ENCODE results near the gene LRRC4C. TPM values are rescaled to one million over a fixed set of nuclear protein-coding genes. Genes with fewer than 3 reads are reported as not detected.

LRRC4C gene
- total RNA-seq, 2 donors from 2014 or later: 0.95 to 3.2 TPM

DNA sequence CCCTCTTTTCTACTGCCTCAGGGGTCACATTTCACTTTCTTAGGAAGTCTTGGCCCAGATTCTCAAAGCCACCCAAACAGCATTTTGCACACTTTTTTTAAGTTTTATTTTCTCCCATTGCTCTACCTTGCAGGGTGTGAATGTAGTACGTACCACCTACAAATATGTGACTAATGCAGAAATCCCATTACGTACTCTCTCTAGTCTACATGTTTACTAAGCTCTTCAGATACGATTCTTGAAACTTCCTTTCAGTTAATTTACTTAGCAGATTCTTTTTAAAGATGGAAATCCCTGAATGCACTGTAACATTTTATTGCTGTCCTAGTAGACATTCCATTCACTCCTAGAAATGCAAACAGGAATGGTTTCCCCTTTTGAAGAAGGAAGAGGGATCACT is 61.3 kb downstream of the LRRC4C start:
- Histone ChIP-seq H3K27me3 (replicated peaks; ENCODE audit: insufficient read depth) (no peaks in the 10 kb centered on the region), H3K4me3 (no peak overlapping the region), H3K27ac (no peak overlapping the region), H3K36me3 (no peaks in the 10 kb centered on the region), H3K9me3 (no peaks in the 10 kb centered on the region), H3K4me1 (ENCODE audit: control insufficient read depth in 1 of 2, low read depth in 2 of 2) (no peaks in the 10 kb centered on the region)
- TF ChIP-seq, protein P1, sequence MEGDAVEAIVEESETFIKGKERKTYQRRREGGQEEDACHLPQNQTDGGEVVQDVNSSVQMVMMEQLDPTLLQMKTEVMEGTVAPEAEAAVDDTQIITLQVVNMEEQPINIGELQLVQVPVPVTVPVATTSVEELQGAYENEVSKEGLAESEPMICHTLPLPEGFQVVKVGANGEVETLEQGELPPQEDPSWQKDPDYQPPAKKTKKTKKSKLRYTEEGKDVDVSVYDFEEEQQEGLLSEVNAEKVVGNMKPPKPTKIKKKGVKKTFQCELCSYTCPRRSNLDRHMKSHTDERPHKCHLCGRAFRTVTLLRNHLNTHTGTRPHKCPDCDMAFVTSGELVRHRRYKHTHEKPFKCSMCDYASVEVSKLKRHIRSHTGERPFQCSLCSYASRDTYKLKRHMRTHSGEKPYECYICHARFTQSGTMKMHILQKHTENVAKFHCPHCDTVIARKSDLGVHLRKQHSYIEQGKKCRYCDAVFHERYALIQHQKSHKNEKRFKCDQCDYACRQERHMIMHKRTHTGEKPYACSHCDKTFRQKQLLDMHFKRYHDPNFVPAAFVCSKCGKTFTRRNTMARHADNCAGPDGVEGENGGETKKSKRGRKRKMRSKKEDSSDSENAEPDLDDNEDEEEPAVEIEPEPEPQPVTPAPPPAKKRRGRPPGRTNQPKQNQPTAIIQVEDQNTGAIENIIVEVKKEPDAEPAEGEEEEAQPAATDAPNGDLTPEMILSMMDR (IDR thresholded peaks at IDR 0.05): no peak
- no peak for ATAC-seq (ENCODE audit: insufficient number of reproducible peaks, low FRiP score, low read depth)
- DNase-seq (ENCODE audit: low spot score): no peak

DNA sequence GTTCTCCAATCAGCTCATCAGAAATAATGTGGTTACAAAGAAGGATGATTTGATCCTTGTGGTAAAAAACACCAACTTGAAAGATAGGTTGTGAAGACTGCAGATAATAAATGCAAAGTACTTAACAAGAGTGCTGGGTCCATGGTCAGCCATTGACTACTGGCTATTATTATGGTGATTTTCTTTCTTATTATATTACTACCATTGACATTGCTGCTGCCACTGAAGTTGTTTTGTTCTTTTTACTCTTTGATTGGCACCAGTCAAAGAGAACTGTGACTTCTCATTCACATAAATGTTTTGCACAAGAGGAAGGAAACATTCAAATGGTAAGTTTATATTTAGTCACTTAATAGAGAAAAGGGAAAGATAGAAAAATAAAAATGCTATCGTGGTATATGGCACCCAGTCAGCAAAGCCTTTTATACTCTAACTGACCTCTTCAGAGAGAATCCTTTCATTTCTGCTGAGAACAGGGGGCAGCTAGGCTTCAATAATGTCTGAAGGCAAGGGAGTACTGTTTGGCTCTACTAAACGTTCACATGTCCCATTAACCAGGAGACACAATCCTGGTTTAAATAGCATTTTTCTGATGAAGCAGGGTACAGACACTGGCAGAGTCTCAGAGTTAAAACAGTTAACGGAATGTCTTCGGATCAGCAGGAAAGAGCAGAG is 64.8 kb downstream of the LRRC4C start:
- ATAC-seq (ENCODE audit: insufficient number of reproducible peaks, low FRiP score, low read depth): no peak

GRCh38 chr11:41392596-41392995 is 66.9 kb downstream of the LRRC4C start:
- no peaks in the 10 kb centered on the region for H3K36me3 ChIP-seq
- TF ChIP-seq, protein P1 (IDR thresholded peaks at IDR 0.05): no peak
- no peak for ATAC-seq (ENCODE audit: insufficient number of reproducible peaks, low FRiP score, low read depth)
- no peak overlapping the region for H3K27ac ChIP-seq
- H3K4me1 ChIP-seq (ENCODE audit: control insufficient read depth in 1 of 2, low read depth in 2 of 2): no peaks in the 10 kb centered on the region
- H3K4me3 ChIP-seq: no peak overlapping the region
- no peak for DNase-seq (ENCODE audit: low spot score)
- no peaks in the 10 kb centered on the region for H3K9me3 ChIP-seq
- H3K27me3 ChIP-seq (replicated peaks; ENCODE audit: insufficient read depth): no peaks in the 10 kb centered on the region

More for the DNA sequence above, 64.8 kb downstream of the LRRC4C start:
- H3K4me3 ChIP-seq: no peak overlapping the region
- H3K27me3 ChIP-seq (replicated peaks; ENCODE audit: insufficient read depth): no peaks in the 10 kb centered on the region
- no peak for DNase-seq (ENCODE audit: low spot score)
- TF ChIP-seq, protein P1 (IDR thresholded peaks at IDR 0.05): no peak
- no peak overlapping the region for H3K27ac ChIP-seq
- H3K4me1 ChIP-seq (ENCODE audit: control insufficient read depth in 1 of 2, low read depth in 2 of 2): no peaks in the 10 kb centered on the region
- no peaks in the 10 kb centered on the region for H3K36me3 ChIP-seq
- H3K9me3 ChIP-seq: no peaks in the 10 kb centered on the region

- H3K27me3 ChIP-seq (replicated peaks; ENCODE audit: insufficient read depth): no peaks in the 10 kb centered on the region
- ATAC-seq (ENCODE audit: insufficient number of reproducible peaks, low FRiP score, low read depth) (no peak), DNase-seq (ENCODE audit: low spot score) (no peak)
- no peak overlapping the region for H3K27ac ChIP-seq
- no peaks in the 10 kb centered on the region for H3K9me3 ChIP-seq
- TF ChIP-seq, protein P1 (IDR thresholded peaks at IDR 0.05): no peak
- H3K36me3 ChIP-seq: no peaks in the 10 kb centered on the region
- no peaks in the 10 kb centered on the region for H3K4me1 ChIP-seq (ENCODE audit: control insufficient read depth in 1 of 2, low read depth in 2 of 2)
- no peak overlapping the region for H3K4me3 ChIP-seq
These were observed 69.8 kb downstream of the LRRC4C start for GRCh38 chr11:41389623-41390130.

DNA sequence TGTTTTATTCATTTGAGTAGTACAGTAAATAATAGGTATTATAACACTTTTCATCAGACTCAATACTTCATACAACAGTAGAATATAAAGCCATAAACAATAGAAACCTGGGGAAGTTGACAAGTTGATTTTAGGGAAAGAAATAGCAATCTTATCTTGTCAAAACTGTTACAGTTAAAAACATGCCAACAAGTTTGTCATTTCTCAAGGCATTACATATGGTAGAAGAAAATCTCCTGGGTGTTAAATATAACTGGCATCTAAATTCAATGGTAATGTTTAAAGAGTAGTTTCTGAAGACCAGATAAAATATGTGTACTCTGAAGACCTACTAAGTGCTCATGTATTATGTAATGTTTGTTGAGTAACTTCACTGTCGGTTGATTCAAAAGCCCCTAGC is 75.1 kb downstream of the LRRC4C start:
- no peaks in the 10 kb centered on the region for H3K9me3 ChIP-seq
- no peak for ATAC-seq (ENCODE audit: insufficient number of reproducible peaks, low FRiP score, low read depth)
- DNase-seq (ENCODE audit: low spot score): no peak
- H3K27ac ChIP-seq: no peak overlapping the region
- TF ChIP-seq, protein P1 (IDR thresholded peaks at IDR 0.05): no peak
- no peak overlapping the region for H3K4me3 ChIP-seq
- H3K27me3 ChIP-seq (replicated peaks; ENCODE audit: insufficient read depth): no peaks in the 10 kb centered on the region
- H3K4me1 ChIP-seq (ENCODE audit: control insufficient read depth in 1 of 2, low read depth in 2 of 2): no peaks in the 10 kb centered on the region
- H3K36me3 ChIP-seq: no peaks in the 10 kb centered on the region
